ENCODE measurements around the gene DAO.
"Not testable (repeated sequence)": the region's sequence is repeated elsewhere in the genome, so short reads cannot be mapped to it uniquely, and the experiment has no call there.

DNA sequence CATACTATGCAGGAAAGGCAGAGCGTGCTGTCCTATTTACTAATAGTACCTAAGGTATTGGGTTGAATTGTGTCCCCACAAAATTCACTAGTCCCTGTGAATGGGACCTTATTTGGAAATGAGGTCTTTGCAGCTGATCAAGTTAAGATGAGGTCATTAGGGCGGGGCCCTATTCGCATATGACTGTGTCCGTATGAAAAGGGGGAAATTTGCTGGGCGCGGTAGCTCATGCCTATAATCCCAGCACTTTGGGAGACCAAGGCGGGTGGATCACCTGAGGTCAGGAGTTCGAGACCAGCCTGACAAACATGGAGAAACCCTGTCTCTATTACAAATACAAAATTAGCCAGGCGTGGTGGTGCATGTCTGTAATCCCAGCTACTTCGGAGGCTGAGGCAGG is 13.8 kb upstream of the DAO start:
- TF ChIP-seq, protein P1, sequence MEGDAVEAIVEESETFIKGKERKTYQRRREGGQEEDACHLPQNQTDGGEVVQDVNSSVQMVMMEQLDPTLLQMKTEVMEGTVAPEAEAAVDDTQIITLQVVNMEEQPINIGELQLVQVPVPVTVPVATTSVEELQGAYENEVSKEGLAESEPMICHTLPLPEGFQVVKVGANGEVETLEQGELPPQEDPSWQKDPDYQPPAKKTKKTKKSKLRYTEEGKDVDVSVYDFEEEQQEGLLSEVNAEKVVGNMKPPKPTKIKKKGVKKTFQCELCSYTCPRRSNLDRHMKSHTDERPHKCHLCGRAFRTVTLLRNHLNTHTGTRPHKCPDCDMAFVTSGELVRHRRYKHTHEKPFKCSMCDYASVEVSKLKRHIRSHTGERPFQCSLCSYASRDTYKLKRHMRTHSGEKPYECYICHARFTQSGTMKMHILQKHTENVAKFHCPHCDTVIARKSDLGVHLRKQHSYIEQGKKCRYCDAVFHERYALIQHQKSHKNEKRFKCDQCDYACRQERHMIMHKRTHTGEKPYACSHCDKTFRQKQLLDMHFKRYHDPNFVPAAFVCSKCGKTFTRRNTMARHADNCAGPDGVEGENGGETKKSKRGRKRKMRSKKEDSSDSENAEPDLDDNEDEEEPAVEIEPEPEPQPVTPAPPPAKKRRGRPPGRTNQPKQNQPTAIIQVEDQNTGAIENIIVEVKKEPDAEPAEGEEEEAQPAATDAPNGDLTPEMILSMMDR (IDR thresholded peaks at IDR 0.05 in 4 of 5, conservative IDR thresholded peaks at IDR 0.05 in 1 of 5), result not testable (repeated sequence)
- not testable (repeated sequence) for TF ChIP-seq POLR2A (IDR thresholded peaks at IDR 0.05)
